K562 (cell line): ENCODE measurements around the gene CDHR2. TPM values are rescaled to one million over a fixed set of nuclear protein-coding genes. Genes with fewer than 3 reads are reported as not detected.

Experiments
- ARID1B ChIP-seq: fragments of 450-650 bp; IDR thresholded peaks from 2 replicates; pipeline ENCODE4 v1.6.1; 2016; ENCODE audit warnings: antibody characterized with exemption, mild to moderate bottlenecking, inconsistent platforms
- CBX1 ChIP-seq: sonication (generic); IDR thresholded peaks from 2 replicates; pipeline ENCODE4 v1.6.1; 2016; ENCODE audit warnings: antibody characterized with exemption, low read depth, mild to moderate bottlenecking
- CHD2 ChIP-seq: IDR thresholded peaks from 2 replicates; pipeline ENCODE4 v1.6.1; 2011; ENCODE audit warnings: low read depth, low read length
- CHD4 ChIP-seq: fragments of 200-600 bp; sonication (generic); IDR thresholded peaks from 3 replicates; pipeline ENCODE4 v1.6.1; 2012; ENCODE audit warnings: low read depth, mild to moderate bottlenecking, mixed read lengths, low read length, inconsistent platforms; ENCODE audit not compliant: insufficient read depth, insufficient replicate concordance, poor library complexity, severe bottlenecking
- ETV5 ChIP-seq: sonication (generic); formaldehyde crosslinking; IDR thresholded peaks from 2 replicates; pipeline ENCODE4 v1.4.0; 2020; ENCODE audit warnings: low read depth, mild to moderate bottlenecking, missing genetic modification reagents
- FIP1L1 ChIP-seq: fragments of 200-400 bp; formaldehyde crosslinking; IDR thresholded peaks from 2 replicates; pipeline ENCODE4 v1.6.1; 2018; ENCODE audit warnings: mild to moderate bottlenecking, low read depth, low read length; ENCODE audit not compliant: poor library complexity, severe bottlenecking
- NFIC ChIP-seq: fragments of 450-650 bp; IDR thresholded peaks from 2 replicates; pipeline ENCODE4 v1.6.1; 2017; ENCODE audit warnings: mild to moderate bottlenecking, inconsistent platforms
- NFRKB ChIP-seq: fragments of 450-650 bp; IDR thresholded peaks from 2 replicates; pipeline ENCODE4 v1.6.1; 2016; ENCODE audit warnings: low read depth
- PPARD ChIP-seq: fragments of 250-450 bp; sonication (Bioruptor Pico); IDR thresholded peaks from 2 replicates; pipeline ENCODE4 v1.8.0; 2022; ENCODE audit warnings: inconsistent platforms, mild to moderate bottlenecking, moderate library complexity
- REST ChIP-seq, 2 experiments: fragments of 450-650 bp; formaldehyde crosslinking in 1 of 2; IDR thresholded peaks; 2 replicates each; pipeline versions ENCODE4 v1.4.0 to v1.6.1; 2014 to 2020; ENCODE audit warnings: mild to moderate bottlenecking in 2 of 2, borderline replicate concordance in 1 of 2, low read depth in 1 of 2
- SMAD2 ChIP-seq: fragments of 150-350 bp; IDR thresholded peaks from 2 replicates; pipeline ENCODE4 v1.6.1; 2014; ENCODE audit warnings: low read depth, mild to moderate bottlenecking, low read length
- TOE1 ChIP-seq, 2 experiments: fragments of 450-650 bp in 1 of 2; sonication (generic) in 1 of 2; formaldehyde crosslinking in 1 of 2; IDR thresholded peaks; 2 replicates each; pipeline versions ENCODE4 v1.7.1 to v1.8.0; 2016 to 2022; ENCODE audit warnings: borderline replicate concordance in 2 of 2, mild to moderate bottlenecking in 2 of 2, antibody characterized with exemption in 1 of 2, inconsistent platforms in 1 of 2, low read depth in 1 of 2, missing genetic modification reagents in 1 of 2, moderate library complexity in 1 of 2
- ZNF133 ChIP-seq: fragments of 250-450 bp; sonication (Bioruptor Pico); IDR thresholded peaks from 2 replicates; pipeline ENCODE4 v1.4.0; 2020; ENCODE audit warnings: mild to moderate bottlenecking
- ZNF384 ChIP-seq: IDR thresholded peaks from 2 replicates; pipeline ENCODE4 v1.6.1; 2012; ENCODE audit warnings: low read depth, low read length, improper control_type of control experiment
- ZNF561 ChIP-seq: fragments of 450-650 bp; formaldehyde crosslinking; conservative IDR thresholded peaks from 2 replicates; pipeline ENCODE4 v1.4.0; 2020; ENCODE audit warnings: mild to moderate bottlenecking, moderate library complexity
- ZNF57 ChIP-seq: fragments of 450-650 bp; formaldehyde crosslinking; IDR thresholded peaks from 2 replicates; pipeline ENCODE4 v1.4.0; 2020; ENCODE audit warnings: mild to moderate bottlenecking, moderate library complexity
- polyA plus RNA-seq, 8 experiments: library from polyadenylated mRNA; depleted of rRNA in 4 of 8; stranded (reverse) in 5 of 8; unstranded in 3 of 8; fragments of >200 nt; fragmentation: Nextera tagmentation in 2 of 8; fragmentation: Illumina TruSeq in 1 of 8; extraction: Ambion mirVana in 2 of 8; extraction: Trizol in 1 of 8; gene quantifications; 2 replicates each; pipeline versions ENCODE4 v1.2.1 to v1.2.3, GENCODE V29; 2011 to 2014; ENCODE audit warnings: inconsistent platforms in 1 of 8, missing spikeins in 1 of 8
- total RNA-seq, 7 experiments: library from RNA; depleted of rRNA in 6 of 7; stranded (reverse); fragments of >200 nt in 6 of 7; fragmentation: Illumina TruSeq in 2 of 7; extraction: Trizol in 2 of 7; gene quantifications; 2 replicates each; pipeline versions ENCODE4 v1.2.1 to v1.2.3, GENCODE V29; 2011 to 2021; ENCODE audit warnings: low replicate concordance in 1 of 7
- TF ChIP-seq, protein P1 (sequence below): fragments of 250-450 bp; sonication (Bioruptor Pico); IDR thresholded peaks from 2 replicates; pipeline ENCODE4 v1.9.0; 2021; ENCODE audit warnings: mild to moderate bottlenecking, inconsistent platforms

CDHR2 gene
- total and polyA plus RNA-seq, 9 of the 15 experiments (the other 6 are each of a cell fraction or from before 2014, with no cell fraction given), result 0.01 to 0.62 (median 0.09) TPM; not detected in 2

DNA sequence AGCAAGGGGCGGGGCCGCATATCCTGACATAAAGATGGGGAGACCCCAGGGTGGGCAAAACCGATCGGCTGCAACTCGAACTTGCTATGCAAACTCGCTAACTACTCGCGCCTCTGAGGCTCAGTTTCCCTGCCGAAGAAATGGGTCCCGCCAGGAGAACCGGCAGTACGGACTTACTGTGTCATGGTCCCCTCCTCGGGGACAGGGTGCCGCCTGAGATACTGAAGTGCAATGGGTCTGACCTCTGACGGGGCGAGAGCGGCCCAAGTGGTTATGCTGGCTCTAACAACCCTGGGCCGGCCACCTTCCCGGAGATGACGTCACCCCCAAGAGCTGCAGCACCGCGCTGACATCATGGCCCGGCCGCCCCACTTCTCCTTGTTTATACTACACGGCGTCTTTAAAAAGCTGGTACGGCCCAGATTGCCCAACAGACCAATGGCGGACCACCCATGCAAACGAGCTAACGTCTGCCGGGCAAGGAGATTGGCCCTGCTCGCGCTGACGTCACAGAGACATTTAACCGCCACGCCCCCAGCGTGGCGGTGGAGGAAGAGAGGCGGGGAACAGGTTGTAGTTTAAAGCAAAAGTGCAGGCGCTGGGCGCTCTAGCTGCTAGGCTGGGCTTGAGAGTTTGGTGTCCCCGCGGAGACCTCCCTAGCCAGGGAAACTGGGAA, 11.4 kb upstream of the CDHR2 start (continued):
- peak; percentile 45 for TF ChIP-seq REST (IDR thresholded peaks at IDR 0.05; ENCODE audit: borderline replicate concordance)
- 0 out of 2 replicates have a peak, but pooled peaks have one; percentile 23 for TF ChIP-seq REST (CRISPR knock-in tag; IDR thresholded peaks at IDR 0.05; ENCODE audit: low read depth)
- TF ChIP-seq TOE1 (IDR thresholded peaks at IDR 0.05; ENCODE audit: borderline replicate concordance), result peak; percentile 78
- TF ChIP-seq TOE1 (CRISPR knock-in tag; IDR thresholded peaks at IDR 0.05; ENCODE audit: borderline replicate concordance, low read depth), result no peak
- TF ChIP-seq ETV5 (CRISPR knock-in tag), result peak; percentile 70
- TF ChIP-seq ZNF57 (CRISPR knock-in tag), result peak; percentile 83
- TF ChIP-seq CHD2, result peak; percentile 51
- peak; percentile 7 for TF ChIP-seq FIP1L1
- no peak for TF ChIP-seq ZNF561
- TF ChIP-seq NFRKB, result peak; percentile 86
- no peak for TF ChIP-seq ZNF384
- TF ChIP-seq PPARD, result no peak
- TF ChIP-seq ZNF133, result no peak
- TF ChIP-seq, protein P1, sequence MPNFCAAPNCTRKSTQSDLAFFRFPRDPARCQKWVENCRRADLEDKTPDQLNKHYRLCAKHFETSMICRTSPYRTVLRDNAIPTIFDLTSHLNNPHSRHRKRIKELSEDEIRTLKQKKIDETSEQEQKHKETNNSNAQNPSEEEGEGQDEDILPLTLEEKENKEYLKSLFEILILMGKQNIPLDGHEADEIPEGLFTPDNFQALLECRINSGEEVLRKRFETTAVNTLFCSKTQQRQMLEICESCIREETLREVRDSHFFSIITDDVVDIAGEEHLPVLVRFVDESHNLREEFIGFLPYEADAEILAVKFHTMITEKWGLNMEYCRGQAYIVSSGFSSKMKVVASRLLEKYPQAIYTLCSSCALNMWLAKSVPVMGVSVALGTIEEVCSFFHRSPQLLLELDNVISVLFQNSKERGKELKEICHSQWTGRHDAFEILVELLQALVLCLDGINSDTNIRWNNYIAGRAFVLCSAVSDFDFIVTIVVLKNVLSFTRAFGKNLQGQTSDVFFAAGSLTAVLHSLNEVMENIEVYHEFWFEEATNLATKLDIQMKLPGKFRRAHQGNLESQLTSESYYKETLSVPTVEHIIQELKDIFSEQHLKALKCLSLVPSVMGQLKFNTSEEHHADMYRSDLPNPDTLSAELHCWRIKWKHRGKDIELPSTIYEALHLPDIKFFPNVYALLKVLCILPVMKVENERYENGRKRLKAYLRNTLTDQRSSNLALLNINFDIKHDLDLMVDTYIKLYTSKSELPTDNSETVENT (CRISPR knock-in tag), result 0 out of 2 replicates have a peak, but pooled peaks have one; percentile 48
- TF ChIP-seq SMAD2, result no peak
- no peak for TF ChIP-seq NFIC
- peak; percentile 50 for TF ChIP-seq ARID1B
- TF ChIP-seq CBX1, result no peak
- TF ChIP-seq CHD4, result no peak
